ENCODE measurements around the gene BMP7.
"Not testable (repeated sequence)": the region's sequence is repeated elsewhere in the genome, so short reads cannot be mapped to it uniquely, and the experiment has no call there.

BMP7 gene

GRCh38 chr20:57161478-57162361, 104.7 kb downstream of the BMP7 start:
- intact Hi-C loops (cut with DNase I; ENCODE audit: low total_unique reads): no loop called here
- no peak for DNase-seq
- H3K4me3 ChIP-seq: no peak overlapping the region
- no peaks in the 10 kb centered on the region for H3K4me1 ChIP-seq
- H3K9me3 ChIP-seq: no peaks in the 10 kb centered on the region
- no peaks in the 10 kb centered on the region for H3K36me3 ChIP-seq
- H3K27ac ChIP-seq: no peak overlapping the region
- H3K27me3 ChIP-seq: peaks cover 0 to 3% of the 10 kb centered on the region in 2 donors
- no peak for TF ChIP-seq CTCF (IDR thresholded peaks at IDR 0.05)

GRCh38 chr20:57160985-57161384, 105.5 kb downstream of the BMP7 start:
- DNase-seq: no peak
- H3K9me3 ChIP-seq: no peaks in the 10 kb centered on the region
- no peak for TF ChIP-seq CTCF (IDR thresholded peaks at IDR 0.05)
- no peak overlapping the region for H3K4me3 ChIP-seq
- peaks cover 0 to 3% of the 10 kb centered on the region in 2 donors for H3K27me3 ChIP-seq
- H3K4me1 ChIP-seq: no peaks in the 10 kb centered on the region
- intact Hi-C loops (cut with DNase I; ENCODE audit: low total_unique reads): no loop called here
- H3K27ac ChIP-seq: no peak overlapping the region
- H3K36me3 ChIP-seq: no peaks in the 10 kb centered on the region

GRCh38 chr20:57159945-57160610, 106.4 kb downstream of the BMP7 start:
- Histone ChIP-seq H3K4me3 (no peak overlapping the region), H3K9me3 (no peaks in the 10 kb centered on the region), H3K36me3 (no peaks in the 10 kb centered on the region), H3K27ac (no peak overlapping the region), H3K4me1 (no peaks in the 10 kb centered on the region), H3K27me3 (peaks cover 0 to 3% of the 10 kb centered on the region in 2 donors)
- intact Hi-C loops (cut with DNase I; ENCODE audit: low total_unique reads): no loop called here
- no peak for TF ChIP-seq CTCF (IDR thresholded peaks at IDR 0.05)
- DNase-seq: no peak

- no peak for TF ChIP-seq CTCF (IDR thresholded peaks at IDR 0.05)
- no peaks in the 10 kb centered on the region for H3K27me3 ChIP-seq
- H3K27ac ChIP-seq: no peak overlapping the region
- no peaks in the 10 kb centered on the region for H3K9me3 ChIP-seq
- no peak overlapping the region for H3K4me3 ChIP-seq
- no peak for DNase-seq
- H3K4me1 ChIP-seq: no peaks in the 10 kb centered on the region
- H3K36me3 ChIP-seq: no peaks in the 10 kb centered on the region
- intact Hi-C loops (cut with DNase I; ENCODE audit: low total_unique reads): no loop called here
These were observed 107.1 kb downstream of the BMP7 start for GRCh38 chr20:57159193-57159851.

GRCh38 chr20:57158474-57158873, 108.0 kb downstream of the BMP7 start:
- no peaks in the 10 kb centered on the region for H3K36me3 ChIP-seq
- no peak overlapping the region for H3K27ac ChIP-seq
- no peak for TF ChIP-seq CTCF (IDR thresholded peaks at IDR 0.05)
- no peaks in the 10 kb centered on the region for H3K4me1 ChIP-seq
- intact Hi-C loops (cut with DNase I; ENCODE audit: low total_unique reads): no loop called here
- H3K4me3 ChIP-seq: no peak overlapping the region
- no peaks in the 10 kb centered on the region for H3K9me3 ChIP-seq
- DNase-seq: no peak
- no peaks in the 10 kb centered on the region for H3K27me3 ChIP-seq

GRCh38 chr20:57157787-57158186, 108.7 kb downstream of the BMP7 start:
- H3K9me3 ChIP-seq; DNase-seq; H3K27me3 ChIP-seq; H3K4me3 ChIP-seq; H3K4me1 ChIP-seq; H3K27ac ChIP-seq; intact Hi-C loops (cut with DNase I; ENCODE audit: low total_unique reads); H3K36me3 ChIP-seq: not testable (repeated sequence)

Data from tibial artery (tissue), 4 donors.